NCI-H2171 (cell line): ENCODE results near the gene NLRP3.
"Not testable (repeated sequence)": the region's sequence is repeated elsewhere in the genome, so short reads cannot be mapped to it uniquely, and the experiment has no call there.

ENCODE experiments used
- DNase-seq: peaks from one replicate; lab custom pipeline; 2025; lab: John Stamatoyannopoulos, UW

The NLRP3 gene

GRCh38 chr1:247469141-247469535 lies 53.2 kb downstream of the NLRP3 start:
- no peak for DNase-seq

GRCh38 chr1:247470942-247471429 lies 55.0 kb downstream of the NLRP3 start:
- not testable (repeated sequence) for DNase-seq

GRCh38 chr1:247471445-247472016 lies 55.6 kb downstream of the NLRP3 start:
- no peak for DNase-seq

GRCh38 chr1:247472035-247472434 lies 56.1 kb downstream of the NLRP3 start:
- DNase-seq = no peak

GRCh38 chr1:247474367-247474766 lies 58.4 kb downstream of the NLRP3 start:
- no peak for DNase-seq

GRCh38 chr1:247475793-247476192 lies 59.8 kb downstream of the NLRP3 start:
- no peak for DNase-seq

GRCh38 chr1:247476328-247477058 lies 60.5 kb downstream of the NLRP3 start:
- not testable (repeated sequence) for DNase-seq

- no peak for DNase-seq
Observed at GRCh38 chr1:247482747-247483146, 66.8 kb downstream of the NLRP3 start.

- no peak for DNase-seq
Observed at GRCh38 chr1:247487057-247487456, 71.1 kb downstream of the NLRP3 start.

- no peak for DNase-seq
Observed at GRCh38 chr1:247491328-247491727, 75.4 kb downstream of the NLRP3 start.

GRCh38 chr1:247493106-247493505 lies 77.1 kb downstream of the NLRP3 start:
- no peak for DNase-seq

GRCh38 chr1:247494767-247495166 lies 78.8 kb downstream of the NLRP3 start:
- DNase-seq = no peak

- DNase-seq = no peak
Observed at GRCh38 chr1:247496581-247497285, 80.8 kb downstream of the NLRP3 start.
